GM21447 (cell line): Measurements from ENCODE around the gene NFAM1.
A peak's percentile ranks its signal among the peaks of the same experiment; 100 is the strongest.

Experiments
- ATAC-seq: cut with Tn5 transposase; IDR thresholded peaks from one replicate; pipeline ENCODE4 v1.9.1; 2021; ENCODE audit not compliant: unreplicated experiment

Gene NFAM1

GRCh38 chr22:42384506-42384905 lies 47.7 kb downstream of the NFAM1 start:
- ATAC-seq = no peak

DNA sequence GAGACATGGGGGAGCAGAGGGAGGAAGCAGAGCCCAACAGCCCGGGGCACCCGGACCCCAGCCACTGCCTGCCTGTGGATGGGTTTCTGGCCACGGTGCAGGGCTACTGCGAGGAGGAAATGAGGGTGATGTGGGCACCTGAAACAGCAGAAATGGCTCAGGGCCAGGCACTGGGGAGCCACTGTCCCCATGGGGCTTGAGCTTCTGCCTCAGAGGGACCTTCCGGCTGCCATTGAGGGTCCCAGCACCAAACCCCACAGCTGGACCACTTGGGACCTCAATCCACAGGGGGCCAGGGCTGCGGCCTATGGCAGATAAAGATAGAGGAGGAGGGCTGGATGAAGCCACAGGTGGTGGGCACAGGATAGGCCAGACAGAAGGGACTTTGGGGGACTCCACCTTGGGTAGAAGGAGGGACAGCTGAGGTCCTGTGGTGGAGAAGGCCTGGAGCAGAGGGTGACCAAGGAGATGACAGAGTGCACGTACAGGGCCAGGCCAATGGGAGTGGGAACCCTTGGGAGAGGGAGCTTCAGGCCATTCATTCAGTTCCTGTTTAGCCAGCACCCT lies 48.3 kb downstream of the NFAM1 start:
- no peak for ATAC-seq

DNA sequence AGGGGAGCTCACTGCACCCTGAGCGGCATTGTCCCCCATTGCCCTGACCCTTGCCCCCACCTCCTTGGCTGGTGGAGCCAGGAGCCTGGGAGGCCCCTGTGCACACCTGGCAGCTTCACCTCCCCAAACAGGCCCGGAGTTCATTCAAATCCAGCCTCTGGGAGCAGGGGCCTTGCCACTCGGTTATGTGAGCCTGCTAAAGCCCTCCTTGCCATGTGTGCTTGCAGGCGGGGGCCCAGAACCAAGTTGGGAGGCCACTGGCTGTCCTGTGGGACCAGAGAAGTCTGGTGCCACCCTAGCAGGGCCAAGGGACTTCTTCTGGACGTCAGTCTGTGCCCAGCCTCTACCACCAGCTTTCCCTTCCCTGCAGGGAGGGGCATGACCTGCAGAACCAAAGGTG lies 48.9 kb downstream of the NFAM1 start:
- ATAC-seq = no peak

DNA sequence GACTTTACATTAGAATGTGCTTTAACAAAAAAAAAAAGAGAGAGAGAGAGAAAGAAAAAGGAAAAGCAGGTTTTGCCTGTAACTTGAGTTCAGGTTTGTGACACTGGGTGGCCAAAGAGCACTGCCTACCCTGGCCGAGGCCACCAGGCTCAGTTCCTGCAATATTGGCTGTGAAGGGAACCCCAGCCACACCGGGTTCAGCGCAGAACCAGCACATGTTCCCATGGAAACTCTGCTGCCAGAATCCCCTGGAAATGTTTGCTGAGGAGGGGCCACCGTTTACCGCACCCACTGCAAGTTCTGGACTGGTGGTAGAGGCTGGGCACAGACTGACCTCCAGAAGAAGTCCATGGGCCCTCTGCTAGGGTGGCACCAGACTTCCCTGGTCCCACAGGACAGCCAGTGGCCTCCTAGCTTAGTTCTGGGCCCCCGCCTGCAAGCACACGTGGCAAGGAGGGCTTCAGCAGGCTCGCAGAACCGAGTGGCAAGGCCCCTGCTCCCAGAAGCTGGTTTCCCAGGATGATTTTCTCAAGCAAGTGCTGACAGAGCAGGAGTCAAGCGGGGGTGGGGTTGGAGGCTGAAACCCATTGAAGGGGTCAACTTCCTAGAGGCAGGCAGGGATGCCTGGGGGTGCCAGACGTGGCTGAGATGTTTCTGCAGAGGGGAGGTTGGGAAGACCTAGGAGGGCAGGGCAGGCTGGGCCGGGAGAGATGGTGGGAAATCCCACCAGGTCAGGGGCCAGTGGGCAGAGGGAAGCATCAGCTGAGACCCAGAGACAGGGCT lies 51.2 kb downstream of the NFAM1 start:
- no peak for ATAC-seq

- ATAC-seq = no peak
These were observed 52.2 kb downstream of the NFAM1 start for GRCh38 chr22:42379966-42380537.

- no peak for ATAC-seq
These were observed 55.3 kb downstream of the NFAM1 start for GRCh38 chr22:42376711-42377554.

- no peak for ATAC-seq
These were observed 56.2 kb downstream of the NFAM1 start for GRCh38 chr22:42375982-42376381.

GRCh38 chr22:42372976-42373375 lies 59.2 kb downstream of the NFAM1 start:
- no peak for ATAC-seq

GRCh38 chr22:42371501-42371900 lies 60.7 kb downstream of the NFAM1 start:
- ATAC-seq = no peak

DNA sequence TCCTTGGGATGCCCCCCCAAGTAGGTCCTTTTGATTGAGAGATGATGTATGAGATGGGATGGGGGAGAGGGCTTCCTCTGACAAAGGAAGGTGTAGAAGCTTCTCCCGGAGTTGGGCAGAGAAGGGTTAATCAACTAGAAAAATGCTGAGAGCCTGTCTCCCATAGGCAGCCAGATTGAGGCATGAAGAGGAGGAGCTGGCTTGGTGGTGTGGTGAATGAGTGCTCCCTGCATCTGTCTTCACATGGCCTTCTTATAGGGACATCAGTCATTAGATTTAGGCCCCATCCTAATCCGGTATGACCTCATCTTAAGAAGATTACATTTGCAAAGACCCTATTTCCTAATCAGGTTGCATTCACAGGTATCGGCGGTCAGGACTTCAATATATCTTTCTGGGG lies 61.1 kb downstream of the NFAM1 start:
- no peak for ATAC-seq

DNA sequence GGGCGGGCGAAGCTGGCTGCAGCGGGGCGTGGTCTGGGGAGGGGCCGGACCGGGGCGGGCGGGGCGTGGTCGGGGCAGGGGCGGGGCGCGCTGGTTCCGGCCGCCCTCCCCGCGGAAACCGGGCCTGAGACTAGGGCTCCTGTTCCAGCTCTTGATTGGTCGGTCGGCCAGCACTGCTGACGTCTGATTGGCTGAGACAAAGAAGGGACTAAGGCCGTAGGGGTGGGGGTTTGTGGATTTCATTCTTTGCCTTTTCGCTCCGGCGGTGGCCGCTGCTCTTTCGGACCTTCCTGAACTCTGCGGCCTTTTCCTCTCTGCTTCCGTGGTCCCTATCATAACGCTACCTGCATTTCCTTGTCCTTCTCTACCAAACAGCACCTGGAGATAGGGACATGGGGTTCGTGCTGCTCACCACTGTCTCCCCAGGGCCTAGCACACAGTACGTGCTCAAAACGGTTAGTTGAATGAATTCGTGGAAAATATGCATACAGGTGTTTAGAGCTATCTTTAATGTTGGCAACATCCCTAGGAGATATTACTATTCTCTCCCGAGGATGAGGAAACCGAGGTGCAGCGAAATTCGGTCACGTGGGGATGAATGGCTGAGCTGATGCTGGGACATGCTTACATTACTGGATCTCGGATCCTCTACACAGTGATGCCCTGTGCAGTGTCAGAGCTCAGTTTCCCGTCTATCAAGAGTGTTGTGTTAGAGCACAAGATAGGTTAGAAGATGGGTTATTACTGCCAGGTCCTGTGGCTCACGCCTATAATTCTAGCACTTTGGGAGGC lies 62.8 kb downstream of the NFAM1 start:
- ATAC-seq = peak; percentile 94

GRCh38 chr22:42368379-42369249 lies 63.6 kb downstream of the NFAM1 start:
- peak; percentile 9 for ATAC-seq

DNA sequence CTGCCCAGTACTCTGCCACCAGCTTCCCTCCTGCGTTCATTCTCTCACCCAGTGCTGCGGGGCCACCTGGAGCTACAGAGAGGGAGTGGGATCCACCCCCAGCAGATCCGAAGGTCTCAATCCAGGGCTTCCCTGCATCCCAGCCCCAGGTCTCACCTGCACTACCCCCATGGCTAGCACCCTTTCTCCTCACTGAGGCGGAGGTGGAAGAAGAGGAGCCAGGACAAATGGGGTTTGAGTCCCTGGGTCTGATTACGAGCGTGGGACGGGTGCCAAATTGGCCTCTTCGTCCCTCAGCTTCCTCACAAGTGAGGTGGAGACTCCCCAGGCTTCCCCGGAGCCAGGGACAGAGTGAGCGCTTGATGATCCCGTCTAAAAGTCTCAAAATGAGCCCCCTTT lies 64.2 kb downstream of the NFAM1 start:
- ATAC-seq = no peak

DNA sequence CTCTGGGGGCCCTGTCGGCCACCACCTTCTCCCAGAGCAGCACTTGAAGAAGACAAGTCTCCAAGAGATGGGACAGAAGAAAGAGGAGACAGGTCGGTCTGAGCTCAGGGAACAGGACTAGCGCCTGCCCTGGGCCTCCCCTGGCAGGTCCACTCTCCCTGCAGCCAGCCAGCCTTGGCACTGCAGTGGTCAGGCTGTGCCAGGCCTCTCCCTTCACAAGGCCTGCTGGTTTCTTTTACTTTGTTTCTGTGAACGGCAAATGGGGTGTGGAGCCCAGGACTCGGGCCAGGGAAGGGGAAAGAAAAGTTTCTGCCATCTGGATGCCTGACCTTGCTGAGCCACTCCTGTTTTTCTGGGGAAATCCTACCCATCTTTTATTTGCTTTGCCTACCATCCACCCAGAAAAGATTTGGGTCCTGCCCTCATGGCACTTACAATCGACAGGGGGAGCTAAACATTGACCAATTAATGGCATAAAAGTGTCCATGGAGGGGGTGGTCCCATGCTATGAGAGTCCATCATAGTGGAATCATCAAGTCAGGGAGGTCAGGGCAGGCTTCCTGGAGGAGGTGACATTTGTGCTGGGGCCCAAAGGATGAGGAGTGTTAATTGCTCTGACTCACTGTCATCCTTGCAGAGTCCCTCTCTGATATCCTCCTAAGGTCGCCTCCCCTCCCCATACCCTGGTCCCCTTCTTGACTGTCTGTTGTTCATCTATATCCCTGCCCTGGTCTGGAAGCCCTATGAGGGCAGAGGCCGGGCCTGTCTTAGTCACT lies 65.2 kb downstream of the NFAM1 start:
- ATAC-seq = no peak

DNA sequence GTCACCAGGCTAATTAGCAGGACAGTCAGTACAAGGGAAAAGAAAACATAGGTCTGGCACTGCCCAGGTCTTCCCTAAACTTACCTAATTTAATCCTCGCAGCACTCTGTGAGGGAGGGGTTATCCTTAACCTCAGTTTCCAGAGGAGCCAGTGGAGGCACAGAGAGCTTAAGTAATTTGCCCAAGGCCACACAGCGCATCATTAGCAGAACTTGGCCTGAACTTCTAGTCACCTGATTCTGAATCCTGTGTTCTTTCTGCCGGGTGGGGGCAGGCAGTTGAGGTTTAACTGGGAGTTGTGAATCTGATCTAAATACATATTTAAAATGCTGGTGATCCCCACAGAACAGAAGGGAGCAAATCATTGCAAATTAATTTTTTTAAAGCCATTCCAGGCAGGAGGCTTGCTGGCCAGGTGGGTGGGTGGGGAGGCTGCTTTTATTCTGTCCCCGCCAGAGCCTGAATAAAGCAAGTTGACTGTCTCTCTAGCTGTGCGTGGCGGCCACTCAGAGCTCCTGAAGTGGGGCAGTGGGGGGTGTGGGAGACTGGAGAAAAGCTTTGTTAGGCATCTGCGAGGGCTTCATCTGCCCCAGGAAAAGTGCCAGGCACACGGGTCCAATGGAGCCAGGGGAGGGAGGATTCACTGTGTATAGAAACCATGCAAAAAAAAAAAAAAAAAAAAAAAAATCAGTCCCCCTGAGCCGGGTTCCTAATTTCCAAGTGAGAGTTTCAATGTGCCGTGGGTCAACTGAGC lies 66.1 kb downstream of the NFAM1 start:
- no peak for ATAC-seq

DNA sequence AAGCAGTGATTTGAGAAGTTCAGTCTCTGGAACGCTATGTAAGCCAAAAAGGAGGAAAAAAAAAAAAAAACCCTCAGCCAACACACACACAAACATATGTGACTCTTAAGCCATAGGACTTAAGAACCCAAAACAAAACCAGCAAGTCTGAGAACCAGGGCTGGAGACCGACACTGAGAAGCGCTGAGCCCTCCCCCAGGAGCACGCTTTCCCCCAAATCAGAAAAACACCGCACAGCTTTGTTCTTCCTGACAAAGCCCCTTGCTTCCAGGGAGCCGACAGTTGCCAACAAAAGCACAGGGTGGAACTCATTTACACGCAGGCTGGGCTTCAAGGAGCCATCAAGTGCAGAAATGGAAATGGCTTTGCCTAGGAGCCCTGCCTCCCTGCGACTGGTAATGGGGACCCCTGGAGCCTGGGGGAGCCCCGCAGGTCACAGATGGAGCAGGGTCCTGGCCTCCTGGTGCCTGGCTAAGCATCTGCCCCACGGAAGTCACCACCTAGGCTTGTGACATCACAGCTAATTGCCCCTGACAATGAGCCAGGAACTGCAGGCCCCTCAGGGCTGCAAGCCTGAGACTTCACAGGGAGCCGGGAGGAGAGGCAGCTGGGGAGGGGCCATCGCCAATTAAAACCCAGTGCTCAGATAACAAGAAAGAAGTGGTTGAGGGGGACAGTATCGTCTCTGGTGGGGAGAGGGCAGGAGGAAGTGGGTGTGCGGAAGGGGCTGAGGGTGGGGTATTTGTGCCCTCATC lies 66.9 kb downstream of the NFAM1 start:
- ATAC-seq = no peak

DNA sequence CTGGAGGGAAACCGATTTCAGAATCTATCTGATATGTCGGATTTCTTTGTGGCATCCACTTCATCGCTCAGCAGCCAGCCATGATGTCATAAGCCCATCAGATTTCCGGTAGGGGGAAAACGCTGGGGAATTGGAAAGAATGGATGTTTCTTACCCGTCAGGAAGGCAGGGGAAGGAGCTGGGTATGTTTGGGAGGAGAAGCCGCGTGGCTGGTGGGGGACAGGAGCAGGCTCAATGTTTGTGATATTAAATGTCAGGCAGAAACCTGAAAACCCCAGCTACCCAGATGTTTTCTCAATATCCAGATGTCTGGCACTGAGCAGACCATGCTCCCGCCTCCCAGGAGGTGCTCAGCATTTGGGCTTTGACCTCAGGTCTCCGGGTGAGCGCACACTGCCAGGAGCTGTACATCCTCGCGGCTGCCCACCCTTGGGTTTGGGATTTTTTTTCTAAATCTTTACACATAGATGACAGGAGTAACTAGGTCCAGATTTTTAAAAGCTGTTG lies 67.5 kb downstream of the NFAM1 start:
- no peak for ATAC-seq
